Neural progenitor cell (in vitro differentiated cells): ENCODE results near the gene LRP1-AS. TPM values are rescaled to one million over a fixed set of nuclear protein-coding genes. Genes with fewer than 3 reads are reported as not detected.

Experiments used
- DNase-seq: peaks from one replicate; pipeline ENCODE4 v3.0.0-alpha.2; 2016; ENCODE audit warnings: low spot score
- H2AFZ ChIP-seq: fragments of 200-600 bp; sonication (generic); replicated peaks from 2 replicates; pipeline ENCODE4 v1.6.1; 2016; ENCODE audit warnings: antibody characterized with exemption
- H3F3A ChIP-seq: fragments of 200-600 bp; sonication (generic); 2 replicates; pipeline ENCODE4 v1.6.1; 2016; ENCODE audit warnings: antibody characterized with exemption, low read depth
- H3K27ac ChIP-seq: fragments of 200-600 bp; sonication (generic); 2 replicates; pipeline ENCODE4 v1.5.1; 2016; ENCODE audit warnings: mild to moderate bottlenecking
- H3K27me3 ChIP-seq: fragments of 200-600 bp; sonication (generic); 2 replicates; pipeline ENCODE4 v1.6.1; 2016; ENCODE audit warnings: mild to moderate bottlenecking, moderate library complexity
- H3K36me3 ChIP-seq: fragments of 200-600 bp; sonication (generic); 2 replicates; pipeline ENCODE4 v1.5.1; 2016
- H3K4me1 ChIP-seq: fragments of 200-600 bp; sonication (generic); 2 replicates; pipeline ENCODE4 v1.6.1; 2016; ENCODE audit warnings: mixed run types
- H3K4me2 ChIP-seq: fragments of 200-600 bp; sonication (generic); 2 replicates; pipeline ENCODE4 v1.6.1; 2016
- H3K4me3 ChIP-seq: fragments of 200-600 bp; sonication (generic); 2 replicates; pipeline ENCODE4 v1.5.1; 2016
- H3K79me2 ChIP-seq: fragments of 200-600 bp; sonication (generic); 2 replicates; pipeline ENCODE4 v1.6.1; 2016; ENCODE audit warnings: low read depth
- H3K9ac ChIP-seq: fragments of 200-600 bp; sonication (generic); 2 replicates; pipeline ENCODE4 v1.6.1; 2016
- H3K9me3 ChIP-seq: fragments of 200-600 bp; sonication (generic); 2 replicates; pipeline ENCODE4 v1.5.1; 2016; ENCODE audit warnings: low read depth
- H4K20me1 ChIP-seq: fragments of 200-600 bp; sonication (generic); 2 replicates; pipeline ENCODE4 v1.6.1; 2016; ENCODE audit warnings: low read depth
- H3K27ac Mint-ChIP-seq: 3 replicates; pipeline ENCODE4 v1.8.0; 2021; ENCODE audit warnings: mixed read lengths
- H3K27me3 Mint-ChIP-seq: 2 replicates; pipeline ENCODE4 v1.8.0; 2022; ENCODE audit warnings: low read depth, mild to moderate bottlenecking, inconsistent platforms, moderate library complexity, mixed read lengths; ENCODE audit not compliant: insufficient read depth
- H3K36me3 Mint-ChIP-seq: 3 replicates; pipeline ENCODE4 v1.8.0; 2021; ENCODE audit warnings: mixed read lengths
- H3K4me1 Mint-ChIP-seq: 3 replicates; pipeline ENCODE4 v1.8.0; 2021; ENCODE audit warnings: mixed read lengths
- H3K4me3 Mint-ChIP-seq: 3 replicates; pipeline ENCODE4 v1.8.0; 2021; ENCODE audit warnings: mild to moderate bottlenecking, moderate library complexity, mixed read lengths
- H3K9me3 Mint-ChIP-seq: 3 replicates; pipeline ENCODE4 v1.8.0; 2020; ENCODE audit warnings: mixed read lengths
- EZH2 ChIP-seq: fragments of 200-600 bp; sonication (generic); IDR thresholded peaks from 2 replicates; pipeline ENCODE4 v1.6.1; 2017; ENCODE audit warnings: antibody characterized with exemption, mild to moderate bottlenecking, moderate library complexity
- EZH2phosphoT487 ChIP-seq: fragments of 200-600 bp; sonication (generic); IDR thresholded peaks from 2 replicates; pipeline ENCODE4 v1.6.1; 2017; ENCODE audit warnings: antibody characterized with exemption
- total RNA-seq: library from RNA; depleted of rRNA; stranded (reverse); fragments of >200 nt; gene quantifications from 2 replicates; pipeline ENCODE4 v1.2.3, GENCODE V29; 2015; ENCODE audit warnings: low replicate concordance
- TF ChIP-seq, protein P1 (sequence below): fragments of 200-600 bp; sonication (generic); IDR thresholded peaks from 2 replicates; pipeline ENCODE4 v1.5.1; 2017; ENCODE audit warnings: antibody characterized with exemption, mild to moderate bottlenecking

The LRP1-AS gene
- total RNA-seq, 1 donor from 2014 or later, result not detected

DNA sequence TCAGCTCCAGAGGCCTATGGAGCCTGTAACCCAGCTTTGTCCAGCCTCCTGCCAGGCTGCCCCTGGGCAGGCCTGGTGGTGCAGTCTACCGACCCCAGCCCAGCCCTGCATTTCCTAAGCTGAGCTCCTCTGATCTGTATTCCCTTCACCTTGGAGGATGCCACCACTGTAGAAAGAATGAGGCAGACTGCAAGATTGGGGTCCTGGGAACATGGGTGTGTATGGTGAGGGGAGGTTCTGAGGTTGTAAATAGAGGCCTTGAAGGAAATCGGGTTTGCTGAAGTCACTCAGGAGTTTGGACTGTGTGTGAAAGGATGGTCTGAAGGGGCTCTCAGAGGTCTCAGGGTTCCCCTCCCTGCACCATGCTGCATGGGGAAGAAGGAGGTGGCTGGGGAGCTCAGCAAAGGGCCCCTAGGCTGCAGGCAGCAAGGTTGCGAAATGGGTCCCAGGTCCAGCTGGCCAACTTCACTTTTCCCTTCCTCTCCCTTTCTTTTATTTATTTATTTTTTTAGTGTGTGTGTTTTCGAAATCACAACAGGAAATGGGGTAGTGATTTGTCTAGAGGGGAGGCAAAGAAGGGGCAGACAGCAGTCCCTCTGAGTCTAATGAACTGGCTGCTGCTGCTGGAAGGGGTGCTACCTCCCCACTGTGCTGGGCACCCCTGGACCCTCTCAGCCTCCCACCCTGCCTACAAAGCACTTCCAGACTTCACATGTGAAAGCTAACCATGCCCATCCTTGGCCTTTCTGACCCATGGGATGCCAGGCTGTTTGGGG, 1.2 kb upstream of the LRP1-AS start:
- Mint-ChIP-seq H3K9me3 (no peaks in the 10 kb centered on the region), H3K4me3 (no peak overlapping the region), H3K27ac (no peak overlapping the region), H3K36me3 (peaks cover 27% of the 10 kb centered on the region), H3K27me3 (peaks cover 2% of the 10 kb centered on the region), H3K4me1 (peaks cover 31% of the 10 kb centered on the region)
- Histone ChIP-seq H3K36me3 (no peaks in the 10 kb centered on the region), H3K27ac (no peak overlapping the region), H3K27me3 (no peaks in the 10 kb centered on the region), H3K4me1 (no peaks in the 10 kb centered on the region), H3K79me2 (no peaks in the 10 kb centered on the region), H3K4me3 (no peak overlapping the region), H3K9me3 (no peaks in the 10 kb centered on the region), H3K4me2 (no peak overlapping the region), H3F3A (no peaks in the 10 kb centered on the region), H3K9ac (no peak overlapping the region), H4K20me1 (peaks cover 67% of the 10 kb centered on the region), H2AFZ (no peak overlapping the region)
- no peak for TF ChIP-seq EZH2phosphoT487
- no peak for TF ChIP-seq EZH2
- TF ChIP-seq, protein P1, sequence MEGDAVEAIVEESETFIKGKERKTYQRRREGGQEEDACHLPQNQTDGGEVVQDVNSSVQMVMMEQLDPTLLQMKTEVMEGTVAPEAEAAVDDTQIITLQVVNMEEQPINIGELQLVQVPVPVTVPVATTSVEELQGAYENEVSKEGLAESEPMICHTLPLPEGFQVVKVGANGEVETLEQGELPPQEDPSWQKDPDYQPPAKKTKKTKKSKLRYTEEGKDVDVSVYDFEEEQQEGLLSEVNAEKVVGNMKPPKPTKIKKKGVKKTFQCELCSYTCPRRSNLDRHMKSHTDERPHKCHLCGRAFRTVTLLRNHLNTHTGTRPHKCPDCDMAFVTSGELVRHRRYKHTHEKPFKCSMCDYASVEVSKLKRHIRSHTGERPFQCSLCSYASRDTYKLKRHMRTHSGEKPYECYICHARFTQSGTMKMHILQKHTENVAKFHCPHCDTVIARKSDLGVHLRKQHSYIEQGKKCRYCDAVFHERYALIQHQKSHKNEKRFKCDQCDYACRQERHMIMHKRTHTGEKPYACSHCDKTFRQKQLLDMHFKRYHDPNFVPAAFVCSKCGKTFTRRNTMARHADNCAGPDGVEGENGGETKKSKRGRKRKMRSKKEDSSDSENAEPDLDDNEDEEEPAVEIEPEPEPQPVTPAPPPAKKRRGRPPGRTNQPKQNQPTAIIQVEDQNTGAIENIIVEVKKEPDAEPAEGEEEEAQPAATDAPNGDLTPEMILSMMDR, result no peak
- no peak for DNase-seq

DNA sequence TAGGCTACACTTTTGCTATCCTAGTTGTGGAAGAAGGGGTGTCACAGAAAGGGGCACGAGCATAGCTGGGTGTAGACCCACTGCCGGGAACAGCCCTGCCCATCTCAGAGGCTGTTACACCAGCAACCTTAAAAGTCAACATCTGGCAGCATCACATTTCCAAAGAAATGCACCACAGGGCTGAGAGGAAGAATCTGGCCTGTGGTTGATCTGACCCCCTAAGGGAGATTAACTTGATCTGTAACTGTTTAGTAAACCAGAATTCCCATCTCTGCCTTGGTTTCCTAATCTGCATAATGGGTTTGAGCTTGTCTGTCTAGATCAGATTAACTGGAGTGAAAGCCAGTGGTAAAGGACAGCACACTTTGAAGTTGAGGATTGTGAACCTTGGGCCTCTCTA, 1.3 kb downstream of the LRP1-AS start:
- Histone ChIP-seq H3K36me3 (no peaks in the 10 kb centered on the region), H3F3A (no peaks in the 10 kb centered on the region), H3K4me2 (no peak overlapping the region), H3K79me2 (no peaks in the 10 kb centered on the region), H2AFZ (no peak overlapping the region), H3K9me3 (no peaks in the 10 kb centered on the region), H3K9ac (no peak overlapping the region), H4K20me1 (peaks cover 63% of the 10 kb centered on the region), H3K4me3 (no peak overlapping the region), H3K27ac (no peak overlapping the region), H3K4me1 (no peaks in the 10 kb centered on the region), H3K27me3 (no peaks in the 10 kb centered on the region)
- Mint-ChIP-seq H3K9me3 (no peaks in the 10 kb centered on the region), H3K27ac (no peak overlapping the region), H3K4me1 (peaks cover 42% of the 10 kb centered on the region), H3K4me3 (no peak overlapping the region), H3K27me3 (peaks cover 2% of the 10 kb centered on the region), H3K36me3 (peaks cover 28% of the 10 kb centered on the region)
- no peak for TF ChIP-seq EZH2phosphoT487
- TF ChIP-seq EZH2, result no peak
- TF ChIP-seq, protein P1, result no peak
- DNase-seq, result no peak

GRCh38 chr12:57145460-57146059, 1.9 kb downstream of the LRP1-AS start:
- H3K36me3 ChIP-seq, result no peaks in the 10 kb centered on the region
- TF ChIP-seq EZH2 (no peak), EZH2phosphoT487 (no peak)
- TF ChIP-seq, protein P1, result no peak
- no peak overlapping the region for H3K4me3 ChIP-seq

More at GRCh38 chr12:57145460-57146059, 1.9 kb downstream of the LRP1-AS start:
- no peaks in the 10 kb centered on the region for H3K79me2 ChIP-seq
- H3K4me1 ChIP-seq, result no peaks in the 10 kb centered on the region
- no peaks in the 10 kb centered on the region for H3K27me3 ChIP-seq
- H3K4me2 ChIP-seq, result no peak overlapping the region
- H3K9me3 ChIP-seq, result no peaks in the 10 kb centered on the region
- DNase-seq, result no peak
- Mint-ChIP-seq H3K36me3 (peaks cover 27% of the 10 kb centered on the region), H3K27me3 (peaks cover 2% of the 10 kb centered on the region), H3K4me3 (no peak overlapping the region), H3K9me3 (no peaks in the 10 kb centered on the region), H3K4me1 (peaks cover 42% of the 10 kb centered on the region), H3K27ac (no peak overlapping the region)
- H3F3A ChIP-seq, result no peaks in the 10 kb centered on the region
- H2AFZ ChIP-seq, result no peak overlapping the region
- peaks cover 59% of the 10 kb centered on the region for H4K20me1 ChIP-seq
- H3K9ac ChIP-seq, result no peak overlapping the region
- no peak overlapping the region for H3K27ac ChIP-seq
